Muscle layer of colon (tissue), 2 donors: Measurements from ENCODE around the gene NRARP.

Source experiments
- H3K27ac ChIP-seq: one replicate; pipeline ENCODE4 v1.7.0; 2013; ENCODE audit warnings: low read depth, mild to moderate bottlenecking, low read length, moderate library complexity
- H3K27me3 ChIP-seq, 2 donors: one replicate each; pipeline ENCODE4 v1.7.0; 2013; ENCODE audit warnings: low read length in 2 of 2, mild to moderate bottlenecking in 2 of 2; ENCODE audit not compliant: insufficient read depth in 2 of 2, control insufficient read depth in 1 of 2
- H3K36me3 ChIP-seq: one replicate; pipeline ENCODE4 v1.7.0; 2013; ENCODE audit warnings: mild to moderate bottlenecking, low read length; ENCODE audit not compliant: insufficient read depth
- H3K4me1 ChIP-seq: one replicate; pipeline ENCODE4 v1.7.0; 2013; ENCODE audit warnings: mild to moderate bottlenecking, low read length; ENCODE audit not compliant: insufficient read depth
- H3K4me3 ChIP-seq, 2 donors: one replicate each; pipeline ENCODE4 v1.7.0; 2013; ENCODE audit warnings: low read length in 2 of 2, low read depth in 1 of 2, mild to moderate bottlenecking in 1 of 2, moderate library complexity in 1 of 2
- H3K9ac ChIP-seq: one replicate; pipeline ENCODE4 v1.7.0; 2013; ENCODE audit warnings: low read length
- H3K9me3 ChIP-seq: one replicate; pipeline ENCODE4 v1.7.0; 2013; ENCODE audit warnings: mild to moderate bottlenecking, low read length
- donor health status: abdominal sarcoma.
- donor health status: Adenocarcinoma of cecum.

The NRARP gene

GRCh38 chr9:137299938-137300337, 2.1 kb downstream of the NRARP start:
- no peaks in the 10 kb centered on the region for H3K9me3 ChIP-seq
- no peak overlapping the region for H3K4me3 ChIP-seq
- peaks cover 7% of the 10 kb centered on the region for H3K4me1 ChIP-seq
- no peak overlapping the region for H3K9ac ChIP-seq
- H3K36me3 ChIP-seq, result no peaks in the 10 kb centered on the region
- H3K27me3 ChIP-seq, result peaks cover 58 to 83% of the 10 kb centered on the region in 2 donors
- no peak overlapping the region for H3K27ac ChIP-seq

- peaks cover 7% of the 10 kb centered on the region for H3K4me1 ChIP-seq
Observed at GRCh38 chr9:137299203-137299565, 2.9 kb downstream of the NRARP start.

GRCh38 chr9:137298401-137299202, 3.5 kb downstream of the NRARP start:
- peaks cover 4% of the 10 kb centered on the region for H3K9me3 ChIP-seq
- no peaks in the 10 kb centered on the region for H3K36me3 ChIP-seq
- no peak overlapping the region for H3K27ac ChIP-seq
- no peak overlapping the region for H3K4me3 ChIP-seq
- H3K9ac ChIP-seq, result no peak overlapping the region
- peaks cover 7% of the 10 kb centered on the region for H3K4me1 ChIP-seq
- H3K27me3 ChIP-seq, result peaks cover 68 to 83% of the 10 kb centered on the region in 2 donors

More at GRCh38 chr9:137299203-137299565, 2.9 kb downstream of the NRARP start:
- no peak overlapping the region for H3K9ac ChIP-seq
- peaks cover 4% of the 10 kb centered on the region for H3K9me3 ChIP-seq
- peaks cover 65 to 83% of the 10 kb centered on the region in 2 donors for H3K27me3 ChIP-seq
- H3K4me3 ChIP-seq, result no peak overlapping the region
- H3K27ac ChIP-seq, result no peak overlapping the region
- H3K36me3 ChIP-seq, result no peaks in the 10 kb centered on the region

- H3K36me3 ChIP-seq, result no peaks in the 10 kb centered on the region
- H3K9me3 ChIP-seq, result peaks cover 10% of the 10 kb centered on the region
- no peak overlapping the region for H3K27ac ChIP-seq
- no peak overlapping the region for H3K4me3 ChIP-seq
- H3K9ac ChIP-seq, result no peak overlapping the region
- peaks cover 7% of the 10 kb centered on the region for H3K4me1 ChIP-seq
- H3K27me3 ChIP-seq, result peaks cover 65 to 83% of the 10 kb centered on the region in 2 donors
Observed at GRCh38 chr9:137297966-137298365, 4.1 kb downstream of the NRARP start.

- Histone ChIP-seq H3K27me3 (peaks cover 65 to 80% of the 10 kb centered on the region in 2 donors), H3K36me3 (no peaks in the 10 kb centered on the region), H3K9me3 (peaks cover 10% of the 10 kb centered on the region), H3K27ac (no peak overlapping the region), H3K9ac (no peak overlapping the region), H3K4me3 (no peak overlapping the region), H3K4me1 (peaks cover 7% of the 10 kb centered on the region)
Observed at GRCh38 chr9:137296670-137297664, 5.1 kb downstream of the NRARP start.

GRCh38 chr9:137295849-137296669, 6.0 kb downstream of the NRARP start:
- Histone ChIP-seq H3K4me1 (peaks cover 7% of the 10 kb centered on the region), H3K27ac (no peak overlapping the region)

GRCh38 chr9:137295238-137295811, 6.7 kb downstream of the NRARP start:
- H3K27me3 ChIP-seq, result peaks cover 59 to 67% of the 10 kb centered on the region in 2 donors
- H3K27ac ChIP-seq, result no peak overlapping the region
- peaks cover 10% of the 10 kb centered on the region for H3K9me3 ChIP-seq

More at GRCh38 chr9:137295849-137296669, 6.0 kb downstream of the NRARP start:
- Histone ChIP-seq H3K36me3 (no peaks in the 10 kb centered on the region), H3K4me3 (no peak overlapping the region), H3K9me3 (peaks cover 10% of the 10 kb centered on the region), H3K9ac (no peak overlapping the region), H3K27me3 (peaks cover 65 to 75% of the 10 kb centered on the region in 2 donors)

GRCh38 chr9:137294681-137295237, 7.3 kb downstream of the NRARP start:
- H3K27ac ChIP-seq, result no peak overlapping the region
- peaks cover 10% of the 10 kb centered on the region for H3K9me3 ChIP-seq
- H3K36me3 ChIP-seq, result no peaks in the 10 kb centered on the region
- no peaks in the 10 kb centered on the region for H3K4me1 ChIP-seq
- no peak overlapping the region for H3K4me3 ChIP-seq
- H3K9ac ChIP-seq, result no peak overlapping the region
- H3K27me3 ChIP-seq, result peaks cover 53 to 62% of the 10 kb centered on the region in 2 donors

More at GRCh38 chr9:137295238-137295811, 6.7 kb downstream of the NRARP start:
- Histone ChIP-seq H3K9ac (no peak overlapping the region), H3K4me3 (no peak overlapping the region), H3K4me1 (peaks cover under 1% of the 10 kb centered on the region), H3K36me3 (no peaks in the 10 kb centered on the region)

GRCh38 chr9:137294091-137294680, 7.9 kb downstream of the NRARP start:
- peaks cover 10% of the 10 kb centered on the region for H3K9me3 ChIP-seq
- H3K27me3 ChIP-seq, result peaks cover 49 to 56% of the 10 kb centered on the region in 2 donors
- no peak overlapping the region for H3K27ac ChIP-seq
- no peaks in the 10 kb centered on the region for H3K36me3 ChIP-seq
- no peak overlapping the region for H3K9ac ChIP-seq
- no peaks in the 10 kb centered on the region for H3K4me1 ChIP-seq
- H3K4me3 ChIP-seq, result no peak overlapping the region

GRCh38 chr9:137293482-137294090, 8.5 kb downstream of the NRARP start:
- H3K9me3 ChIP-seq, result peaks cover 10% of the 10 kb centered on the region
- H3K27ac ChIP-seq, result no peak overlapping the region
- no peaks in the 10 kb centered on the region for H3K36me3 ChIP-seq
- H3K27me3 ChIP-seq, result peaks cover 43 to 50% of the 10 kb centered on the region in 2 donors
- H3K9ac ChIP-seq, result no peak overlapping the region
- no peaks in the 10 kb centered on the region for H3K4me1 ChIP-seq
- H3K4me3 ChIP-seq, result no peak overlapping the region
